GM19023 (cell line): Measurements from ENCODE around the gene C4orf17.
A peak's percentile ranks its signal among the peaks of the same experiment; 100 is the strongest.

Source experiments
- ATAC-seq: cut with Tn5 transposase; IDR thresholded peaks from one replicate; pipeline ENCODE4 v1.9.1; 2021; ENCODE audit warnings: mild to moderate bottlenecking, moderate library complexity; ENCODE audit not compliant: unreplicated experiment

The C4orf17 gene

DNA sequence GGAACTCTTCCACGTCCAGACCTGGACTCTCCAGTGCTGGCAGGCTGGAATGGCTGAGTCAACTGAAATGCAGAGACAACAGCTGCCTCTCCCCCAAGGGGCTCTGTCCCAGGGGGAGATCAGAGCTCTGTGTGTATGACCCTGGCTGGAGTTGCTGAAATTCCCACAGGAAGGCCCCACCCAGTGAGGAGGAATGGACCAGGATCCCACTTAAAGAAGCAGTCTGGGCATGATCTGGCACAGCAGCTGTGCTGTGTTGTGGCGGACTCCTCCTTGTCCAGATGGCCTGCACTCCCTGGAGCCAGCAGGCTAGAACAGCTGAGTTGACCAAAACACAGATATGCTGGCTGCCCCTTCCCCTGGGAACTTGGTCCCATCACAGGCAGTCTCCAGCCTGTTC lies 25.4 kb downstream of the C4orf17 start:
- no peak for ATAC-seq

DNA sequence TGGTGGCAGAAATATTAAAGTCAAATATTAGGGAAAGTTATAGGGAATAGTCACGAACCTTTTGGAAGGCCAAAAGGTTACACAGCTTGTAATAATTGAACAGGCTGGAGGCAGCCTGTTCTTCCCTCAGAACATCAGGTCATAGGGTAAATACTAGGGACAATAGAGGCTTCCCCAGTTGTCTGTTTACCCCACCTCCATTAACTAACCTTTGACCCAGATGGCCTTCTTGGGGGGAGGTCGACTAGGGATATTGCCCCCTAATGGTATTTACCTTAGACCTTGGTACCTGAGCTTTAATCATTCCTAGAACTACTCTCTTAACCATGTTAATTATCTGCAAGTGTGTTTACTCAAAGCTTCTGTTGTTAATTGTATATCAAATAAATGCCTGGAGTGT lies 26.0 kb downstream of the C4orf17 start:
- ATAC-seq: no peak

DNA sequence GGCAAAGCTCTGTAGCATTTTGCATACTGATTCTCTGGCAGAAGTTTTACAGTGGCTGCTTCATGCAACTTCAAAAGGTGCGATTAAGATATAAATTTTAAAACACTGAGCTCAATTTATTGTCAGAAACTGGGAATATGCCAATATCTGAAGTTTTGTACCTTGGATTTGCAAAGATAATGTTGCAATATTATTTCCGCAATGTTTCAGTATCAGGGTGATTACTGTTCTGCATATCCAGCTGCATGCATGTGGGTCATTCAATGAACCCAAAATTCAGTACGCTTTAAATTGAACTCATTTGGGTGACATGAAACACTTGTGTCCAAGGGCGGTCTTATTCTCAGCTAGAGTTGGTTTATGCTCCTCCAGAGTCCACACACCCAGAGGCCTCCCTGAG lies 26.9 kb downstream of the C4orf17 start:
- ATAC-seq: no peak

DNA sequence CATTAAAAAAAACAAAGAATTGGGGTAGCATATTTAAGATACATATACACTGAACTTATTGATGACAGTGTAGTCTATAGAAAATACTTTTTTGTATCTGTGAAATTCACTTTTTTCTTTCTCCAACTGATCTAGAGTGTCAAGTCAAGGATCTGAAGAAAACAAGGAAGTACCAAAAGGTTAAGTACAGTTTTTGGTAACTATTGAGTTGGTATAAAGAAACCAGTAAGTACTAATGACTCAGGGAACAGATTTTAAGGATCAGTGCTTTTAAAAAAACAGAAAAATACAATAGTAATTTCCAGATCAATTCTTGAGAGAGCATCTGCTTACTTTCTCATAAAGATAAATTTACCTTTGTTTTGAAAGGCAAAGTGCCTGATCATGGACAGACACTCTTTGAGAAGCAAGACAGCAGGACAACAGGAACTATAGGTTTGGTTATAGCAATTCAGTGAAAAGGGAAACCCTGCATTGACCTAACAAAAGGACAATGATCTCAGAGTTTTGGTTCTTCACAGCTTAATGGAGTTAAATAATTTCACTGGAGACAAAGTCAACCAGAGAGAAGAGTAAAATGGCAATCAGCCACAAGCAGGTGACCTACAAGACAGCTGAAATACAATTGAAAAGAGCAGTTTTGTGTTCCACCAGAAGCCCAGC lies 29.6 kb downstream of the C4orf17 start:
- ATAC-seq: no peak

DNA sequence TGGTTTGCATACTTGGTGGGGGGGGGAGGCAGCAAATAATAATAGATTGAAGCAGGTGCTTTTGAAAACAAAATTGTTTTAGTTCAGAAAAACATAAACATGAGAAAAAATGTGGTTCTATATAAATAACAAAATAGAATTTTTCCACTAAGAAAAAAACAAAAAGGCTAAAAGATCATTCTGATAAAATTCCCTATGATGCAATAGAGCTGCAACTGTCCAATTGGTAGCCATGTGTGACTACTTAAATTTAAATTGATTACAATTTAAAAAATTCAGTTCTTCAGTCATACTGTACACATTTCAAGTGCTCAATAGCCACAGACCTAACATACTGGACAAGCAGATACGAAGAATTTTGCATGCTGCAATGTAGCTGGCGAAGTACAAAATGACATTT lies 42.1 kb downstream of the C4orf17 start:
- no peak for ATAC-seq

DNA sequence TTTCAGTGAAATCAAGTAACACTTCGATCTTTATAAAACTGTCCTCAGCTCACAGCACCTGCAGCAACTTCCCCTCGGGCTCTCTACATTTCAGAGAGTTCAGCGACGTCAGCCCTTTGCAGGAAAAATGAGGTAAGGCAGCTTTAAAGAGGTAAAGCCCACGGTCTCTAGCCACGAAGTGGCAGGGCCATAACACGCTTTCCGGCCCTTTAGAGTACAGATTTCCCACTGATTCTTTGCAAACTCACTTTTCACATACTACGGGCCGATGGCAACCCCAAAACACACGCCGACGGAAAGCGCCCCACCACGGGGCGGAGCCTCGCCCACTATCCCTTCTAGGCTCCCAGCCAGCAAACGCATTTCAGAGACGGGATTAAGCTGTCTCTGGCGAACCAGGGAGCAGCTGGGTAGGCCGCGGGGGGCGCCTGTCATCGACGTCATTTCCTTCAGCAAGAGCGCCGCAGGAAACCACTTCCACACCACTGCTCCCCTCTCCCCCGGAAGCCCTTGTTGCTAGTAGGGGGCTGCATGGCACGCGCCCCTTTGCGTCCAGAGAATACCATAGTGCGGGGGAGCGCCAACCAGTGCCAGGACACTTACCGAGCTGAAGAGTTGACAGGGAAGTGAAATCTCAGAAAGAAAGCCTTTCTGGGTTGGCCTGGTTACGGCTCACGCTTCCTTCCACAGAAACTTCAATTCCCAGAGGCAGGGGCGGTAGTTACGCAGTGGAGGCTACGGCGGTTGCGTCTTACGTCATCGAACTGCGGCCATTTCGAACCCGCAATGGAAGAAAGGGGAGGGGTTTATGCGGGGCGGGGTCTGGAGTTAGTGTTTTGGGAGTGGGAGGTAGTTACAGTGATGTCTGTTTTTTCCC lies 52.7 kb downstream of the C4orf17 start, which contains the start of gene TRMT10A:
Gene TRMT10A (minus strand): TSS at position 730 of the 877 bp plus-strand sequence. CDS start 4,701 bp downstream, outside the sequence.
- ATAC-seq: peak; percentile 97

DNA sequence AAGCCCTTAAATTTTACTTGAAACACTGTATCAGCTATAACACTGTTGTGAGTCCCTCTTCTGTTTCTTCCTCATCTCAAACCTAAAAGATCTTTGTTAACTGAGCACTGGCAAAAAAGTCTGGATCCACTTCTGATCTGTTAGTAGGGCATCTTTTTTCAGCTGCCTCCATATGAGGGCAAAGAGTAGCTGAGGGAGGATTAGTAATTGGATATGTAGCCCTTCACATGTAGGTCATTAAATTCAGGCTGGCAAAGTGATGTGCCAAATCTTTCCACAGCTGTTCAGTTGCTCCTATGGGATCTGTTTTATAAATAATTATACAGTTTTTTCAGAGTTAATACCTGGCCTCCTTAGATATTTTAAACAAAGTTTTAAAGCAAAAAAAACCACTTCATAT lies 54.1 kb downstream of the C4orf17 start:
- no peak for ATAC-seq

DNA sequence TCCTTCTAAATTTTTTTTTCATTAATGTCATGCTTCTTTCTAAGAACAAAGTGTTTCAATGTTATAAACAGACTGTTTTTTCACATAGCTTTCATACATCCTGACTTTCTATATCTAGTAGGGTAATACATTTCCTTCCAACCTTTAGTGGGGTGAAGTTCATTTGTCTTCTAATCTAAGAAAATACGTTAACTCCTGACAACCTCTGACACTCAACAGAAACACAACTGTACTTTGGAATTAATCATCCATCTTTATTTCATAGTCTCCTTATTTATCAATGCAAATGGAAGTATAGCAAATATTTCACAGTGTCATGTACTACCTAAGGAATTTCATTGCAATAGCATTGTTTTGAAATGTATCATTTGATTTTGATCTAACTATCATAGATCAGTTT lies 61.1 kb downstream of the C4orf17 start:
- no peak for ATAC-seq

DNA sequence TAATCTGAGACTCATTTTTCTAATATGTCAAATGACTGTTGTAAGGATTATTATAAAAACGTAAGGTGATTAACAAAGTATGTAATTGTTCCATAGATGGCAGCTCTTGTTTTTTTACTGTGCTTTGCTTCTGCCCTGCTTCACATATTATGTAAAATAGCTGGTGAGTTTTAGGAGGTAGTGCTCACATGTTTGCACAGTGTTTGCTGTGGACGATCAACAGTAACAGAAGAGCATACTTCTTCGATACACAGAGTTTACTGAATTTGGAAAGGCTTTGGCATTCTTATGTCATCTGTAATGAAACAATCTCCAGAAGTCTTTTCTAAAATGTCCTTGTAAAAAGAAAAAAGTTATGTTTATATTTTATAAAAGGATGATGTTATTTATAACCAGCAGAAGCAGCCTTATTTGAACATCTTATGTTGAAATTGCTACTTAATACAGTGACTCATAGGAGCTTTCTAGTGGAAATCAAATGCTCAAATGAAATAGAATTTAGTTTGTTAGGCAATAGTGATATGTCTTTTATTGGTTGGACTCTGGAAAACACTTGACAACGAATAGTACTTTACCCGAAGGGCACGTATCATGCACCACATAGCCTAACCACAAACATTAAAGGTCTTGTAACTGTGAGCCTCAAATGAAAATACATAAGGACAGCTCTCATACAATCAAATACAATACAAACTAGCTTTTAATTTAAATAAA lies 61.9 kb downstream of the C4orf17 start:
- ATAC-seq: no peak

DNA sequence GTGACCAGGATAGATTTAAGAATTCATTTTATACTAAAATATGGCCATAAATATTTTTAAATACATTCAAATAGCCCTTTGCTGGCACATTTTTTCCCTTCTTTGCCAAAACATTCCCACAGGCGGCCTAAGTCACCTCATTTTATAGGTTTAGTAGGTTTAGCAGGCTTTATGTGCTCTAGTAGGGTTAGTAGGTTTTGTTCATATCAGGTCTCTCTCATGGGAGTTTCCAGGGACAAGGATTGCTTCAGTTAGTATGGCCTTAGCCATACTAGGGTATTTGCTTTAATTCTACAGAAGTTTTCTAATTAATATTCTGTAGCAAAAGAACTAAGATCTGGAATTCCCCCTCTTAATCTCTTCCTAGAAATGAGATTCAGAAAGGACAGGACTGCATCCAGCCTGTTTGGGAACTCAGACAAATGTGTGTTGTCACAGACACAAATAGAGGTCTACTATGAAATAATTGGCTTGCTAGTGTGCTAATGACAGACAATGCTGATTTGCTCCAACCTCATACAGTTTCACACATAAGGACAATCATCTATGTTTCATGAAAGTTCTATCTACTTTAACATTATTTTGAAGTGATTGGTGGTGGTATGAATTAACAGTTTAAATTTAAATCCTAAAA lies 63.0 kb downstream of the C4orf17 start:
- no peak for ATAC-seq

DNA sequence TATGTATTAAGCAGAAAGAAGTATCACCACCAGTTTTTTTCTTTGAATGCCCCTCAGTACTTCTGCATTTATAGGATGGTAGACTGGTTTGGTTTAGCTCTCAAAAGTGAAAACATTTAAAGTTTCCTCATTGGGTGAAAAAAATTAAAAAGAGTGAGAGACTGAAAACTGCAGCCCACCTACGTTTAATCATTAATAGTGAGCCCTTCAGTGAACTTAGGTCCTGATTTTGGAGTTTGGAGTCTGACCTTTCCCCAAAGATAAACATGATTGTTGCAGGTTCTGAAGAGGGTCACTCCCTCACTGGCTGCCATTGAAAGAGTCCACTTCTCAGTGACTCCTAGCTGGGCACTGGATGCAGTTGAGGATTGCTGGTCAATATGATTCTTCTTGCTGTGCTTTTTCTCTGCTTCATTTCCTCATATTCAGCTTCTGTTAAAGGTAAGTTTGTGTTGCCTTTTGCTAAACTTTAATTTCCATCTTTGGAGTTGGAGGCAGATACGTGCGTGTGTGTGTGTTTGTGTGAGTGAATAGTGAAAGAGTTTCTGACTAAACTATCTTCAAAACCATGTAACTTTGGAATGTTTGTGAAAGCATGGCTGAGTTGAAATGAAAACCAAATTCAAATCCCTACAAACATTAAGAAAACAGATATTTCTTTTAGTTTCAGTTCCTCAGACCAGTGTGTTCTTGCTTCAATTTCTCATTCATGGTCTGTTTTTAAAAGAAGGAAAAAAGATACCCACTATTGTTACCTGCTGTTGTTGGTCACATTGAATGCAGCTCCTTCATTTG lies 63.9 kb downstream of the C4orf17 start, which contains the start of gene MTTP:
Gene MTTP (plus strand): TSS at position 295 of the 795 bp plus-strand sequence. CDS start 86 bp downstream, at position 381.
- peak; percentile 77 for ATAC-seq

DNA sequence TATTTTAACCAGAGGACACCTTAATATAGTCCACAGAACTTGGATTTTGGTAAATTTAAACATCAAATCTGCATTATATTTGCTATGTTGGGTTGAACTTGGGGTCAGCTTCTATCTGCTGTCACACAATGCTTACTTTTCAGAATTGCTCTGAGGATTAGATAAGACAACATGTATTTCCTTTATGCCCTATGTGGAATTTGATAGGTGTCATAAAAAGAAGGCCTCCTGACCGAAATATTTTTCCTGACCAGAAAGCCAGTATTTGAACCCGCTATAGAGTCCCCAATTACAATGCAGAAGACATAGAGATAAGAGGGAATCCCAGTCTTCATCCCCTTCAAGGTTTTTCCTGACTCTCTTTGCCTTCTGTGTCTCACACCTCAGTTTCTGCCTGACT lies 67.9 kb downstream of the C4orf17 start:
- no peak for ATAC-seq

DNA sequence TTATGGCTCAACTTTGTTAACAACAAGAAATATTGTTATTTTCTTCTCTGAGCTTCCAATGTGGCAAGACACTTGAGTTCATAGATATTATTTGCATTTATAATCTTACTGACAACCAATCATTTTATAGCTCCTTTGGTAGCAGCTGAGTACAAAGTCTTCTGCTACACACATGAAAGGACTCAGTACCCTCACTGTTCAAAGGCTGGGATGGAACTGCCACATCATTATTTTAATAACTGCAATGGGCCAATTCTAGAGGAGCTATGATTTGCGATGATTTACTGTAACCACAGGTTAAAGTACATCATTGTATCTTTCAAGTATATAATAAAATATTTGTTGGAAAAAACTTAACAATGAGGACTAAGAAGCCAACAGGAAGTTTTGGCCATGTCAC lies 74.7 kb downstream of the C4orf17 start:
- no peak for ATAC-seq

DNA sequence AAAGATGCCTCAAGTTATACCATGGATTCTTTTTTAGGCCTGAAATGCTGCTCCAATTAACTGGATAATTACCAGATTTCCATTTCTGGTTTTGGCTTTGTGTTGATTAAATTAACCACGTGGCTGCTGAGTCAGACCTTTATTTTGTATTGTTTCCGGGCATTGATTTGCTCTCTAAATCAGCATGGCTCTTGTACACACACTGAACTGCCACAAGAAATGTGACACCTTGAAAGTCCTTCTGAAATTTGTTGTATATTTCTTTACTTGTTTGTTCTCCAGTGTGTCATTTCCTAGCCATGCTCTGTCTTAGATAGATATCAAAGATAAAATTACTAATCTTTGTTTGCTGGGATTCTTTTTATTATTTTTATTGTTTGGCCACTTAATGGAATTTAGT lies 75.5 kb downstream of the C4orf17 start:
- no peak for ATAC-seq

DNA sequence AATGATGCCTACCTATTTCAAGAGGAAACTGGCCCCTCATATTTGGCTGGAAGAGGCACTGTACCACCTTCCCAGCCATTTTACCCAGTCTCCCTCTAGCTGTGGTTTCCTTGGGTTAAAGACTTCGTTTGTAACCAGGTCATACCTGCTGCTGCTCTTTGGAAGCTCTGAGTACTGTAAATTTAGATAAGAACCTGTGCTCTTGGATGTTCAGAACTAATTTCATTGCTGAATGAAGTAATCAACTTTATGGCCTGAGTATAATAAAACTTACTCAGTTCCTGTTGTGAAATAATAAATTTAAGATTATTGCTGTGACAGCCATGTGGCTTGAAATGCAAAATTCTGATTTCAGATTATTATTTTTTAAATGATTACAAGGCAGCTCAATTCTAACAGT lies 76.0 kb downstream of the C4orf17 start:
- ATAC-seq: no peak

DNA sequence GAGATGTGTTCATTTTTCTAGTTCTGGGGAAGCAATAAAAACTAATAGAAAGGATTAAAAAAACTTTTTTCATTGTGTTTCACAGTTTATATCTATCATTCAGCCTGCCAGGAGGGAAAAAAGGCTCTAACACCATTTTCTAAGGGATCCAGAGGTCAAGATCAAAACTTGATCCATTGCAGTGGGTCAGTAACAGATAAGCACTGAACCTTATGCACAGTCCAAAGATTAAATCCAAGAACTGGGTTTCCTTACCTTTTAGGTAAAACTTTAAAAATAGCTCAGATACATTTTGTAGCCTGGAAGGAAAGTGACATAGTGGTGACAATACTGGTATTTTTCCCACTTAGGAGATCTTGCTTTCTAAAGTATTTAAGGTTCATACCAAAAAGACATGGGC lies 76.5 kb downstream of the C4orf17 start:
- no peak for ATAC-seq

DNA sequence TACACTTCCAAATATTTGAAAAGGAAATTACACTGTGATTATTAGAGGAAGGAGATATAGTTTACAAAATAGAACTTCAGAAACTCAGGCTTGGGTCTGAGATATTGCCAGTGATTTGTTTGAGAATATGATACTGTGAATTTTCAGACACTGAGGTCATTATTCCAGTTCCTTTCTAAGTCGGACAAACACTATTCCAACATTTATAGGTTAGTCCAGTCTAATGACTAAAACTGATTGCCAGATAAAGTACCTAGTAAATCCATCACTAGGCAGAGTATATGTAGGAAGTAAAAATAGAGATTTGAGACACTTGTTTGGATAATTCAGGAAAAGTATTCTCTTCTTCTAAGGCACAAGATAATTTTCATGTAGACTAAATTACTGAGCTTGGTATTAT lies 77.0 kb downstream of the C4orf17 start:
- no peak for ATAC-seq

DNA sequence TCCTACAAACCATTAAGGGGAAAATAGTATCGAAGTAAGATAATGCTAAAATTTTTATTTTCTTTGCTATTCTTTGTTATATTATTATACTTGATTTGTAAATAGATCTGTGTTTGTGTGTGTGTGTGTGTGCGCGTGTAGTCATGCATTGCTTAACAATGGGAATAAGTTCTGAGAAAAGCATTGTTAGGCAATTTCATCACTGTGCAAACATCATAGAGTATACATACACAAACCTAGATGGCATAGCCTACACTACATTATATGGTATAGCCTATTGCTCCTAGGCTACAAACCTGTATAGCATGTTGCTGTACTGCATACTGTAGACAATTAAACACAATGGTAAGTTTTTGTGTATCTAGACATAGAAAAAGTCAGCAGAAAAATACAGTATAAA lies 80.9 kb downstream of the C4orf17 start:
- no peak for ATAC-seq
